Hematopoietic multipotent progenitor cell treated with erythropoietin and hydrocortisone succinate and interleukin-3 and kit ligand, for 15 days (in vitro differentiated cells): Measurements from ENCODE around the gene PGA5.

Source experiments
- DNase-seq: peaks from one replicate; pipeline ENCODE4 v3.0.0-alpha.2; 2015; ENCODE audit warnings: low spot score

The PGA5 gene

DNA sequence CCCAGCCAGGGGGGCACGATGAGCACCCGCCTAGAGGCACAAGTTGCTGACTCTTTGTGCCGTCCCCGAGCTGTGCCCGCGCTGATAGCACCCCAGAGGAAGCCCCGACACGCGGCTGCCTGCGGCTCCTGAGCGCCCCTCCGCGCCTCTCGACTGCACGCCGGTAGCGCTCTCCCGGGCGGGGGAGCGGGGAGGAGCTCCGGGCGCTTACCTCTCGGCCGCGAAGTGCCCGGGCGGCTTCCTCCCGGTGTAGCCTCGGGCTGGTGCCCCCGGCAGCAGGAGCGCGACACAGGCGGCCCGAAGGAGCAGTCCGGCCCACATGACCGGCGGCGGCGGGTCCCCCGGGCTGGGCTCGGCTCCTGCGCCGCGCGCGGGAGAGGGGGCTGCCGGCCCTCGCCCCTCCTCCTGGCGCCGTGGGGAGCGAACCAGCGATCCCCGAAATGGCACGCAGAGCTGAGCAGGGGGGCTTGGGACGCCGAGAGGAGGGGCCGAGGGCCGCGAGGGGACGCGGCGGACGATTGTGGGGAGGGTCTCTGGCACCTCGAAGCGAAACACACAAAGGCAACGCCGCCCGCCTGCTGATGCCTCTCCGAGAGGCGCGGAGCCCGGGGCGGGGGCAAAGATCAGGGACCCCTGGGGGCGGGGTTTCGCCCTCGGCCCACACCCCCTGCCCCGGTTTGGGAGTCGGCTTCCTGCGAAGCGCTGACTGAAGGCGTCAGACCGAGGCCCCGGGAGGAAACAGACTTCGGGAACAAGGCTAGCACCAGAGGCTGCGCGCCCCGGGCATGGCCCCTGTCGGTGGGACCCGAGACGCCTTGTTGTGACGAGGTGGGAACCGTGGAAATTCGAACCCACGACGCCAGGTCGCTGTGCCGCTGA, 54.0 kb downstream of the PGA5 start, which contains the start of gene VWCE:
Gene VWCE, minus strand, starts transcription at position 600 of the 879 bp plus-strand sequence. Its CDS starts 279 bp downstream, at position 321.
- peak; percentile 90 for DNase-seq

GRCh38 chr11:61295596-61295926, 54.6 kb downstream of the PGA5 start:
- no peak for DNase-seq

DNA sequence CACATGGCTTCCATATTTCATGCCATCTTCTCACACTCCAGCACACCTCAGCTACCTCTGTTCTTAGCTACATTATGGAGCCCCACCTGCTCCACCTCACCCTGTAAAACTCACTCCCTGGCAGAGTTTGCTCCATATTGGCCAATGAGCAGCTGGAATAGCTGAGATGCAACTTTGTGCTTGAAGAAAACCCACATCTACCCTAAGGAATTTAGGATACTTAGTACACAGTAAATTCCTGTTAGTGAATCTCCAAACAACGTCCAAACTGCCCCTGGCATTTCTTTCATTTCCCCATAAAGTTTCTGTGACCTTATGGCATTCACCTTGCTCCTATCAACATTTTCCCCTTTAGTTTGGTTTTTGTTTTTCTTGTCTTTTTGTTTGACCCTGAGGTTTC, 56.4 kb downstream of the PGA5 start:
- no peak for DNase-seq

DNA sequence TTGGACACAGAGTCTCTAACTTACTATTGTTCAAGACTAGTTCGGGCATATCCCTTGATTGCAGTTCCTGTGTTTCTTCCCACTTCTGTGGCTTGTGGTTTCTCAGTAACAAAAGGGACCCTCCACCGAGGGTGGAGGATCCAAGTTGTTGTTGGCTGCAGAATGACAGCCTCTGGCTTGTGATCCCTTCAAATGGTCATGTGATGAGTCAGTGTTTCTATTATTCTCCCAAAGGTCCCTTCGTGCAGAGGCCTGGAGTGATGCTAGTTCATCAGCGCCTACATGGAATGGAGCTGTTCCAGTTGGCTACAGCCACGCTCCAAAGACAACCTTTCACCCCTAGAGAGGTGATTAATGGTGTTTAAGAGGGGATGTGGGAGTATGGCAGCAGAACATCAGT, 56.8 kb downstream of the PGA5 start:
- DNase-seq: no peak

GRCh38 chr11:61298663-61299244, 57.8 kb downstream of the PGA5 start:
- no peak for DNase-seq
